ENCODE measurements around the gene CBLB. TPM values are rescaled to one million over a fixed set of nuclear protein-coding genes. Genes with fewer than 3 reads are reported as not detected.

Gene CBLB
- total RNA-seq, 1 donor from 2014 or later, result 46.7 TPM

DNA sequence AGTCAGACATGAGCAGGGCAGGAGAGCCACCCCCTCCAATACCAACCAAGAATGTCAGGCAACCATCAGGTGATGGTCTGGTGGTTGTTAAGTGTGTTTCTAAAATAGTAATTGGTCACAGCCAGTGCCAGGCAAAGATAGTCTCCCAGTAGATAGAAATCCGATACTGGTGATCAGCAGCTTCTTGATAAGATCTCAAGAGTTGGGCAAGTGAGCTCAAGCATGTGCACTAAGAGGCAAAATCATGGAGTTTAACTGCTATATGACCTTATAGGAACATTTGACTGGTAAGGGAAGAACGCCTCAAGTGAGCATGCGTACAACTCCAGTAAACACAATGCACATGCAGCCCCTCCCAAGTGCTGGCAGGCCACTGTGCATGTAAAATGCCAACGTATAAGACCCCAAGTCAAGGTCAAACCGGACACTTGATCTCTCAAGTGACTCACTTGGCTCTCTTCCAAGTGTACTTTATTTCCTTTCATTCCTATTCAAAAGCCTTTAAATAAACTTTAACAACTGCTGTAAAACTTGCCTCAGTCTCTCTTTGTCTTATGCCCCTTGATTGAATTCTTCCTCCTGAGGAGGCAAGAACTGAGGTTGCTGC, 36.0 kb upstream of the CBLB start:
- TF ChIP-seq, protein P1, sequence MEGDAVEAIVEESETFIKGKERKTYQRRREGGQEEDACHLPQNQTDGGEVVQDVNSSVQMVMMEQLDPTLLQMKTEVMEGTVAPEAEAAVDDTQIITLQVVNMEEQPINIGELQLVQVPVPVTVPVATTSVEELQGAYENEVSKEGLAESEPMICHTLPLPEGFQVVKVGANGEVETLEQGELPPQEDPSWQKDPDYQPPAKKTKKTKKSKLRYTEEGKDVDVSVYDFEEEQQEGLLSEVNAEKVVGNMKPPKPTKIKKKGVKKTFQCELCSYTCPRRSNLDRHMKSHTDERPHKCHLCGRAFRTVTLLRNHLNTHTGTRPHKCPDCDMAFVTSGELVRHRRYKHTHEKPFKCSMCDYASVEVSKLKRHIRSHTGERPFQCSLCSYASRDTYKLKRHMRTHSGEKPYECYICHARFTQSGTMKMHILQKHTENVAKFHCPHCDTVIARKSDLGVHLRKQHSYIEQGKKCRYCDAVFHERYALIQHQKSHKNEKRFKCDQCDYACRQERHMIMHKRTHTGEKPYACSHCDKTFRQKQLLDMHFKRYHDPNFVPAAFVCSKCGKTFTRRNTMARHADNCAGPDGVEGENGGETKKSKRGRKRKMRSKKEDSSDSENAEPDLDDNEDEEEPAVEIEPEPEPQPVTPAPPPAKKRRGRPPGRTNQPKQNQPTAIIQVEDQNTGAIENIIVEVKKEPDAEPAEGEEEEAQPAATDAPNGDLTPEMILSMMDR (IDR thresholded peaks at IDR 0.05; ENCODE audit: borderline replicate concordance), result no peak
- no peaks in the 10 kb centered on the region for H3K27me3 ChIP-seq (ENCODE audit: low read depth)
- H3K27ac ChIP-seq (replicated peaks), result no peak overlapping the region
- no peak overlapping the region for H3K4me3 ChIP-seq
- H3K36me3 ChIP-seq, result no peaks in the 10 kb centered on the region
- no peak for DNase-seq
- H3K4me1 ChIP-seq, result peaks cover 37% of the 10 kb centered on the region
- intact Hi-C loops (cut with micrococcal nuclease), result no loop called here
- H3K9me3 ChIP-seq (replicated peaks), result no peaks in the 10 kb centered on the region

DNA sequence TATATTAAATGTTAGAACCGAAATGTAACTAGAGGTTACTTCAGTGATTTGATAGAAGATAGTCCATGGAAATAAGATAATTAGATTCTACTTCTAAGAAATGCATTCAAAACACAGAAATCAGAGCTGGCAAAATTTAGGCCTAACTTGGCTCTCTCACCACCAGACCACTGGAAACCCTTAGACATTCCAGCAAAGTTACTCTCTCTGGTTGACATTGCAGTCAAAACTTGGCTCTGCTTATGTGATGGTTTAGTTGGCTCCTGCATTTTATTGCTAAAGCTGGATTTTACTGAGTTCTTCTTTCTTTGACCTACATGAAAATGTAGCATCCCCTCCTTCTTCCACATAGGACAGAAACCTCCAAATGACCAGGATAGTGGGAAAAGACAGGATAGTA, 35.4 kb upstream of the CBLB start:
- no peak overlapping the region for H3K27ac ChIP-seq (replicated peaks)
- TF ChIP-seq, protein P1 (IDR thresholded peaks at IDR 0.05; ENCODE audit: borderline replicate concordance), result no peak
- no peaks in the 10 kb centered on the region for H3K36me3 ChIP-seq
- H3K4me3 ChIP-seq, result no peak overlapping the region
- peaks cover 37% of the 10 kb centered on the region for H3K4me1 ChIP-seq
- no peaks in the 10 kb centered on the region for H3K27me3 ChIP-seq (ENCODE audit: low read depth)
- DNase-seq, result no peak
- intact Hi-C loops (cut with micrococcal nuclease), result no loop called here
- no peaks in the 10 kb centered on the region for H3K9me3 ChIP-seq (replicated peaks)

DNA sequence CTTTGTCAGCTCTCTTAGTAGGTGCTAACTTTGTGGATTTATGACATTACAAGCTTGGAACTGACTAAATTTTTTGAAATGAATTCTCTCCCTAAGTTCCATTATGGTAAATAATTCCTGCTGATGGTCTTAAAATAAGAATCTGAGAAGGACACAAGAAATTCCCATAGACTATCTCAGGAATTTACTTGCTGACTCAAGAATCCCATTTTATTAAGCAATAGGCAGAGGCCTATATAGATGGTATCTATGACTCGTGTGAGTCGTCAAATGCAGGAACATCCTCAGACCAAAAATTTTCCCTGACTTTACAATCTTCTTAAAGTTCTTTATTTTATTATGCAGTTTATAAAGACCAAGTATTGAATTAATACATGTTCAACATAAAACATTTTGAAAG, 30.7 kb upstream of the CBLB start:
- no peak for DNase-seq
- H3K27me3 ChIP-seq (ENCODE audit: low read depth), result no peaks in the 10 kb centered on the region
- TF ChIP-seq, protein P1 (IDR thresholded peaks at IDR 0.05; ENCODE audit: borderline replicate concordance), result no peak
- H3K36me3 ChIP-seq, result no peaks in the 10 kb centered on the region
- no peak overlapping the region for H3K4me3 ChIP-seq
- intact Hi-C loops (cut with micrococcal nuclease), result no loop called here
- peaks cover 2% of the 10 kb centered on the region for H3K4me1 ChIP-seq
- H3K9me3 ChIP-seq (replicated peaks), result no peaks in the 10 kb centered on the region
- H3K27ac ChIP-seq (replicated peaks), result no peak overlapping the region

DNA sequence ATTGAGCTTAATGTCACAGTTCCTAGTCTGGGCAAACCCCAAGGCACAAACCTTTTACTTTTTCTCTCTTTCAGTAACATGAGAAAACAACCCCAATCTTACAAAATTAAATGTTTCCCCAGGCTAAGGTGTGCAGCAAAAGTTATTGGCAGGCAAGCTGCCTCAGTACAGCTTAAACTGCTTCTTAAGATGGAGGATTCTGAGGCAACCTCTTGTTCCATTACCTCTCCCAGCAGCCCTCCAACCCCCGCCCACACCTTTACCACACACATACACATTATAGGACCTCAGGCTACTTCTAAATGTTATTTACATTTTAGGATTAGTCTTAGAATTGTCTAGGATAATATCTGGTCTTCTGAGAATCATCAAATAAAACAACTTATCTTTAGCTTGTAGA, 22.3 kb upstream of the CBLB start:
- Histone ChIP-seq H3K27me3 (ENCODE audit: low read depth) (no peaks in the 10 kb centered on the region), H3K4me1 (no peaks in the 10 kb centered on the region), H3K27ac (replicated peaks) (no peak overlapping the region), H3K4me3 (no peak overlapping the region), H3K36me3 (no peaks in the 10 kb centered on the region), H3K9me3 (replicated peaks) (no peaks in the 10 kb centered on the region)
- no peak for DNase-seq
- intact Hi-C loops (cut with micrococcal nuclease), result no loop called here
- TF ChIP-seq, protein P1 (IDR thresholded peaks at IDR 0.05; ENCODE audit: borderline replicate concordance), result no peak

DNA sequence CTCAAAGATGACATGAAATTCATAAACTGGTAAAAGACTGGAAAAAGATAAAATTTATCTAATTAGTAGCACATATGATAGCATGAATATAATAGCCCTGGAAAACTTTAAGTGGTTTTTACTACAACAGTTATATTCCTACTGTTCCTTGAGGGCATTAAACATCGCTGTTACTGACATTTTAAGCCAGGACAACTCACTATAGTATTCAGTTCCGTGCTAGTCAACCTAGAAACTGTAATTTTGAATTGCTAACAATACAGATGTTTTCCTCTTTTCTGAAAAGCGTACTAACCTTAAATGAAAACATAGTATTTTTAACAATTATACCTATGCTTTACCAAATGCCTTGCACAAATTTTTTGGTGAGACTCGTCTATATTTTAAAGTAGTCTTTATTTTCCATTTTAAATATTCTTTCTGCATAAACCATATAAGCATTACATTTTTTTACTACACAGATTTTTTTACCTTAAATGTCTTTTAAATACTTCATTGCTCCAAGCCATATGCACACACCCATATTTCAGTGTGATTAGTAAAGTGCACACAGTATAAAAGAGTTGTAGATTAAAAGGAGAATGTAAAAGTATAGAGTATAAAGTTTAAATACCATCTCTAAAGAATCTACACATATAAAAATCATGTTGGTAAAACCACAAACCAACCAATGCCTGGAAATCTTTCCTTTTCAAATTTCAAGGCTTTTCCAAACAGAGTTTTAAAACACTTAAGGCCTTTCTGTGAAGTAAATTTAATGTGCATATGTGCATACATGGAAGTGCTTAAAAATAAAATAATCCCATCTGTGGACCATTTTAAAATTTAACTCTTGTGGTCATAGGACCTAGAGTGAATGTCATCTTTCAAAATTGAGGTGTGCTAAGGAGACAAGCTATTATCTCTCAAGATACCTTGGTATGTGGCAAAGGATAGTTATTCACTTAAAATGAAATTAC, 20.1 kb upstream of the CBLB start:
- intact Hi-C loops (cut with micrococcal nuclease), result no loop called here
- no peak overlapping the region for H3K27ac ChIP-seq (replicated peaks)
- TF ChIP-seq, protein P1 (IDR thresholded peaks at IDR 0.05; ENCODE audit: borderline replicate concordance), result no peak
- H3K36me3 ChIP-seq, result no peaks in the 10 kb centered on the region
- DNase-seq, result no peak
- no peaks in the 10 kb centered on the region for H3K9me3 ChIP-seq (replicated peaks)
- no peaks in the 10 kb centered on the region for H3K27me3 ChIP-seq (ENCODE audit: low read depth)
- H3K4me3 ChIP-seq, result no peak overlapping the region
- H3K4me1 ChIP-seq, result peaks cover 10% of the 10 kb centered on the region
